BJ (cell line): ENCODE data around the gene RPS21. TPM values are rescaled to one million over a fixed set of nuclear protein-coding genes. Genes with fewer than 3 reads are reported as not detected.
"Not testable (repeated sequence)": the region's sequence is repeated elsewhere in the genome, so short reads cannot be mapped to it uniquely, and the experiment has no call there.

Experiments used
- CTCF ChIA-PET: fragments of 350-600 bp; formaldehyde crosslinking; extraction: SDS; loops from one replicate; lab custom pipeline; 2021; ENCODE audit warnings: antibody characterized with exemption, inconsistent platforms; lab: Yijun Ruan, JAX
- POLR2A ChIA-PET: fragments of 300-600 bp; sonication (Branson Sonifier 250); formaldehyde crosslinking; extraction: SDS; loops from one replicate; lab custom pipeline; 2021; ENCODE audit warnings: antibody characterized with exemption; lab: Charles Lee
- DNase-seq: peaks from one replicate; pipeline ENCODE4 v3.0.0-alpha.2; 2011; ENCODE audit warnings: low read depth
- H3K27me3 ChIP-seq: 2 replicates; pipeline ENCODE4 v1.6.0; 2011; ENCODE audit warnings: low read length; ENCODE audit not compliant: control insufficient read depth, insufficient read depth
- H3K36me3 ChIP-seq: 2 replicates; pipeline ENCODE4 v1.5.1; 2011; ENCODE audit warnings: low read length; ENCODE audit not compliant: control insufficient read depth, insufficient read depth
- H3K4me3 ChIP-seq: 2 replicates; pipeline ENCODE4 v1.5.1; 2011; ENCODE audit warnings: low read depth, mild to moderate bottlenecking, control low read depth, low read length
- polyA plus RNA-seq: library from polyadenylated mRNA; depleted of rRNA; stranded (reverse); fragments of >200 nt; gene quantifications from 2 replicates; pipeline ENCODE4 v1.2.3, GENCODE V29; 2011
- TF ChIP-seq, protein P1 (sequence below): IDR thresholded peaks from 2 replicates; pipeline ENCODE4 v1.5.1; 2011; ENCODE audit warnings: low read depth, mild to moderate bottlenecking, control low read depth, inconsistent platforms, low read length, moderate library complexity; ENCODE audit not compliant: insufficient read depth

The RPS21 gene
- polyA plus RNA-seq, 1 experiment, result 3,818 TPM

DNA sequence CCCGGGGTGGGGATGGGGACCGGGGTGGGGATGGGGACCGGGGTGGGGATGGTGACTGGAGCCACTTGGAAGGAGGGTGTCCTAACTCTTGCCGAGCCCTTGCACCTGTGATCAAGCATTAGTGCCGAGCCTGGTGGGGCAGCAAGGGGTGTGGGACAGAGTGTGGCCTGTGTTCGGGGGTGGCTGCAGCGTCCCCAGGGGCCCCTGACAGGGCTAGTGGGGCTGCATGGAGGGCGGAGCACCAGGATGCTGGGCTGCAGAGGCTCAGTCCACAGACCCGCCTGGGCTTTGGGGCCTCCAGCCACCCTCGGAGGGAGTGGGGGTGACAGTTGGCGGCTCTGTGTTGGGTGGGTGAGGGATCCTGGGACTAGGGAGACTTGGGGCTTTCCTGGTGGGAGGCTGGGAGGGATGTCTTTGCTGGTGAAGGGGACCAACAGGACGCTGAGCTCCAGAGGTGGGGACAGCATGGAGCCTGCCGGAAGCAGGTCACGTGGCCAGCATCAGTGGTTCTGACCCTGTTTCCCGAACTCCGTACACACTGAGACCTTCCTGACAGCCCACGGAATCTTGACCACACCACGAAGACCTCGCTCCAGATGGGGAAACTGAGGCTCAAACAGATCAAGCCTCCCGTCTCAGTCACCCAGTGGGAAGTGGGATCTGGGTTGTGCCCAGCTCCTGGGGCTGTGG lies 35.9 kb downstream of the RPS21 start:
- Histone ChIP-seq H3K36me3 (no peaks in the 10 kb centered on the region), H3K4me3 (no peak overlapping the region), H3K27me3 (peaks cover 4% of the 10 kb centered on the region; the same call in 1 of the 2 replicates)
- DNase-seq, result no peak
- POLR2A ChIA-PET, result no interaction called here
- TF ChIP-seq, protein P1, sequence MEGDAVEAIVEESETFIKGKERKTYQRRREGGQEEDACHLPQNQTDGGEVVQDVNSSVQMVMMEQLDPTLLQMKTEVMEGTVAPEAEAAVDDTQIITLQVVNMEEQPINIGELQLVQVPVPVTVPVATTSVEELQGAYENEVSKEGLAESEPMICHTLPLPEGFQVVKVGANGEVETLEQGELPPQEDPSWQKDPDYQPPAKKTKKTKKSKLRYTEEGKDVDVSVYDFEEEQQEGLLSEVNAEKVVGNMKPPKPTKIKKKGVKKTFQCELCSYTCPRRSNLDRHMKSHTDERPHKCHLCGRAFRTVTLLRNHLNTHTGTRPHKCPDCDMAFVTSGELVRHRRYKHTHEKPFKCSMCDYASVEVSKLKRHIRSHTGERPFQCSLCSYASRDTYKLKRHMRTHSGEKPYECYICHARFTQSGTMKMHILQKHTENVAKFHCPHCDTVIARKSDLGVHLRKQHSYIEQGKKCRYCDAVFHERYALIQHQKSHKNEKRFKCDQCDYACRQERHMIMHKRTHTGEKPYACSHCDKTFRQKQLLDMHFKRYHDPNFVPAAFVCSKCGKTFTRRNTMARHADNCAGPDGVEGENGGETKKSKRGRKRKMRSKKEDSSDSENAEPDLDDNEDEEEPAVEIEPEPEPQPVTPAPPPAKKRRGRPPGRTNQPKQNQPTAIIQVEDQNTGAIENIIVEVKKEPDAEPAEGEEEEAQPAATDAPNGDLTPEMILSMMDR, result no peak
- CTCF ChIA-PET, result interaction anchor here (1.4 kb wide), 1 partner anchor 13 kb away, joined by 6 read pairs; no protein-coding TSS in a partner anchor

DNA sequence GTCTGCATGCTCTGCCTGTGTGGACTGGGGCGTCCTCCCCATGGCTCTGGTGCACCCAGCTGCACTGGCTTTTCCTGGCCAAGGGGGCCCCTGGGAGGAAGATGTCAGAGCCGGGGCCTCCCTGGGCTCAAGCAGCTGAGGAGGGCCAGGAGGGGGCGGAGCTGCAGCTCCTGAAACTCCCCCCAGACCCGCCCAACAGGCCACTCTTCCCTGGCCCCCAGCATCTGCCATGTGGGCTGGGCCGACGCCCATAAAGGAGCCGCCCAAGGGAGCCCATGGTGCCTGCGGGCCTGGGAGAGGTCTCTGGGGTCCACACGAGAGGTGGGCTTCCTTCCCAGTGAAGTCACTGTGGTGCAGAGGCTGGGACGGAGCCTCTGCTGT lies 36.4 kb downstream of the RPS21 start:
- Histone ChIP-seq H3K4me3 (no peak overlapping the region), H3K36me3 (no peaks in the 10 kb centered on the region), H3K27me3 (peaks cover 4% of the 10 kb centered on the region; the same call in 1 of the 2 replicates)
- POLR2A ChIA-PET, result no interaction called here
- CTCF ChIA-PET, result interaction anchor here (1.4 kb wide), 1 partner anchor 13 kb away, joined by 6 read pairs; no protein-coding TSS in a partner anchor
- DNase-seq, result no peak
- TF ChIP-seq, protein P1, result no peak

DNA sequence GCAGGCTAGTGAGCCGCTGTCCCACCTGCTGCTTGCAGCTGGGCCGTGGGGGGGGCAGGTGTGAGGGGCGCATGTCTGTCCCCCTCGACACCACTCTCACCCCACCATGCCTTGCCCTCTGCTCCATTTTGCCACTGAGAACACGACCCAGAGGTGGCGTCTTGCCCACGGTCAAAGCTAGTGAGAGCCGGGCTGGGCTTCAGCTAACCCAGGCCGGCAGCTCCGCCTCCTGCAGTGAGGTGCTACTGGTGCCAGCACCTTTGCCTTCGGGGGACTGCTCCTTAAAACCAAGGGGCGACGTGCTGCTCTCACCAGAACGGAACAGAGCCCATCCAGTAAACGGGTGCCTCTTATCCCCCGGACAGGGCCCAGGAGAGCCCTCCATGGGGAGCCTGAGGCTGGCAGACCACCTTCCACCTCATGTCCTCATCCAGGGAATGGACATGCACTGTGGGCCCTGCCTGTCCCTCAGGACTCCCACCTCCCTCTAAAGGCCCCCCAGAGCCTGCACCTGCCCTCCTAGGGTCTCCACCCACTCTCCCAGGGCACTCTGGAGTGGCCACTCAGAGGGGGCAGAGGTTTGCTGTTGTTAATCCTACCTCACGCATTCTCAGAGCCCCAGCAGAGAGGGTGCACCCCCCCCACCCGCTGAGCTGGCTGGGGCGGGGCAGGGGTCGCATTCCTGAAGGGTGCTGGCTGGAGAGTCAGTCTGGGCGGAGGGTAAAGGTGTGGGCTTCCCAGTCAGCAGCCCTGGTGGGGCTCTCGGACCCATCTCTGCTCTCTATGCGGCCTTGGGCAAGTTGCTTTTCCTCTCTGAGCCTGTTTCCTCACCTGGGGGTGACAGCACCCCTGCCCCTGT lies 37.6 kb downstream of the RPS21 start:
- TF ChIP-seq, protein P1, result no peak
- Histone ChIP-seq H3K27me3 (peaks cover 4% of the 10 kb centered on the region; the same call in 1 of the 2 replicates), H3K36me3 (no peaks in the 10 kb centered on the region), H3K4me3 (no peak overlapping the region)
- DNase-seq, result no peak
- POLR2A ChIA-PET, result no interaction called here
- CTCF ChIA-PET, result interaction anchor here (1.4 kb wide), 1 partner anchor 15 kb away, joined by 6 read pairs; no protein-coding TSS in a partner anchor

DNA sequence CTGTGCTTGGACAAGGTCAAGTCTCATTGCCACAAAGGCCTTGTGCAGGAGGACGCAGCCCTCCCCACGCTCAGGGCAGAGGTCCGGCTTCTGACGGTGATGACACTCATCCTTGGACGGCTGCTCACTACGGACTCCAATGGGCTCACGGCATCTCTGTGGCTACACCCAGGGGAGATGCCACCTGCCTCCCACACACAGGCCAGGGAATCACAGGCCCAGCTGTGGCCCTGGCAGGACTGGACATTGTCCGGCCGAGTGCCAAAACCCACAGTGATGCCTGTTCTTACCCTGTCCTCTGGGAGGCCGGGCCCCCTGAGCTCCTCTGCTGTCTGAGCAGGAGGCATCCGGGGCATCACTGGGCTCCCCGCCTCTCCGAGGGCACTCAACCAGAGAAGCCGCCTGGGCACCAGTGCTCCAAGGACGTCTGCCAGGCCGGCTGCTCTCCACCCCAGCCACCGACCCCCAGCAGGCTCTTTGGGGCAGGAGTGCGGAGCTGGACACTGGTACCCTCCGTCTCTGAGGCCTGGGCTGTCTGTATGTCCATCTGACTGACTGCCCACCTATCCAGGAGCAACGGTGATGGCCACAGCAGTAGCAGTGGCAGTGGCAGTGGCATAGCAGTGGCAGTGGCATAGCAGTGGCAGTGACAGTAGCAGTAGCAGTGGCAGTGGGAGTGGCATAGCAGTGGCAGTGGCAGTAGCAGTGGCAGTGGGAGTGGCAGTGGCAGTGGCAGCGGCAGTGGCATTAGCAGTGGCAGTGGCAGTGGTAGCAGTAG lies 38.6 kb downstream of the RPS21 start:
- Histone ChIP-seq H3K27me3 (peaks cover 5% of the 10 kb centered on the region; the same call in 1 of the 2 replicates), H3K4me3 (no peak overlapping the region)
- DNase-seq, result no peak

DNA sequence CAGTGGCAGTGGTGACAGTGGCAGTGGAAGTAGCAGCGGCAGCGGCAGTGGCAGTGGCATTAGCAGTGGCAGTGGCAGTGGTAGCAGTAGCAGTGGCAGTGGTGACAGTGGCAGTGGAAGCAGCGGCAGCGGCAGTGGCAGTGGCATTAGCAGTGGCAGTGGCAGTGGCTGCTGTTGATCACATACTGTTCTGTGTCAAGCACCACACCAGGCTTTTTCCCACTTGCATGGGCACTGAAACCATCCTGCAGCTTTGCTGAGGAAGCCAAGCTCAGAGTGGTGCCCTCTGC lies 39.1 kb downstream of the RPS21 start:
- POLR2A ChIA-PET, DNase-seq, H3K4me3 ChIP-seq, H3K36me3 ChIP-seq, H3K27me3 ChIP-seq, CTCF ChIA-PET: not testable (repeated sequence)

More for the DNA sequence above, 38.6 kb downstream of the RPS21 start:
- TF ChIP-seq, protein P1, result no peak
- H3K36me3 ChIP-seq, result no peaks in the 10 kb centered on the region
- CTCF ChIA-PET, result no interaction called here
- POLR2A ChIA-PET, result no interaction called here
